Prostate gland (tissue), 2 donors: Measurements from ENCODE around the gene SH3PXD2A. TPM values are rescaled to one million over a fixed set of nuclear protein-coding genes. Genes with fewer than 3 reads are reported as not detected.

Experiments
- DNase-seq: peaks from one replicate; pipeline ENCODE4 v3.0.0-alpha.2; 2019; ENCODE audit warnings: low spot score
- H3K27ac ChIP-seq, 2 donors: fragments of 200-600 bp; sonication (generic); 2 replicates each; pipeline ENCODE4 v1.5.1; 2017 to 2019
- H3K27me3 ChIP-seq: fragments of 200-600 bp; sonication (generic); replicated peaks from 2 replicates; pipeline ENCODE4 v1.5.1; 2019; ENCODE audit not compliant: insufficient read depth
- H3K36me3 ChIP-seq, 2 donors: fragments of 200-600 bp; sonication (generic); 1 replicate in 1 of 2; 2 replicates in 1 of 2; pipeline versions ENCODE4 v1.5.1 to v1.8.1; 2017 to 2019
- H3K4me1 ChIP-seq: fragments of 200-600 bp; sonication (generic); replicated peaks from 2 replicates; pipeline ENCODE4 v1.5.1; 2019
- H3K4me3 ChIP-seq, 2 donors: fragments of 200-600 bp; sonication (generic); 2 replicates each; pipeline ENCODE4 v1.5.1; 2017 to 2019
- H3K9me3 ChIP-seq: fragments of 200-600 bp; sonication (generic); 2 replicates; pipeline ENCODE4 v1.5.1; 2017
- POLR2A ChIP-seq: fragments of 450-650 bp; IDR thresholded peaks from one replicate; pipeline ENCODE4 v1.6.1; 2016; ENCODE audit warnings: antibody characterized with exemption, mild to moderate bottlenecking
- POLR2AphosphoS5 ChIP-seq: sonication (generic); formaldehyde crosslinking; IDR thresholded peaks from one replicate; pipeline ENCODE4 v1.6.1; 2017; ENCODE audit warnings: antibody characterized with exemption
- WGBS: methylation state at CpG from one replicate; pipeline ENCODE4 v1.1.5; 2018; 5-methylcytosine and 5-hydroxymethylcytosine counted together
- intact Hi-C: fragments of 100-400 bp; cut with DNase I; formaldehyde crosslinking; loops from one replicate; pipeline ENCODE4 v1.14.2; 2022
- total RNA-seq, 2 donors: library from RNA; depleted of rRNA; stranded (reverse); fragments of >200 nt; gene quantifications; one replicate each; pipeline ENCODE4 v1.1.0, GENCODE V29; 2016
- TF ChIP-seq, protein P1 (sequence below), 4 experiments: fragments of 200-600 bp in 2 of 4; fragments of 450-650 bp in 2 of 4; sonication (generic) in 2 of 4; IDR thresholded peaks; 1 replicate in 3 of 4; 2 replicates in 1 of 4; pipeline ENCODE4 v1.5.1; 2016 to 2019; ENCODE audit warnings: antibody characterized with exemption in 4 of 4, mild to moderate bottlenecking in 2 of 4, moderate library complexity in 2 of 4

Gene SH3PXD2A
- total RNA-seq, 2 donors from 2014 or later = 14.2 to 26.4 TPM

DNA sequence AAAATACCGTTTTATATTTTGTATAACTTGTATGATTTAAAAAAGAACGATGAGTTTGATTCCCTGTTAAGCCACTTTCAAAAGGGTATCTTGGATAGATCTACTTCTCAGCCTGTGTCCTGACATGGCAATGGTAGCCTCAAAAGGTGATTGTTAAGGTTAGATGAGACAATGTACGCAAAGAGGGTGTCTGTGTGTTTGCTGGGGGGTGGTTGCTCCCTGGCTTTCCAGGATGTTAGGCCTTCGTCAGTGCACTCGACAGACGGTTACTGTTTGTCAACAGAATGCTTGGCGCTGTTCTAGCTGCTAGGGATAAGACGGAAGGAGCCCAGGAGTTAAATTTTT lies 271.5 kb downstream of the SH3PXD2A start:
- TF ChIP-seq, protein P1, sequence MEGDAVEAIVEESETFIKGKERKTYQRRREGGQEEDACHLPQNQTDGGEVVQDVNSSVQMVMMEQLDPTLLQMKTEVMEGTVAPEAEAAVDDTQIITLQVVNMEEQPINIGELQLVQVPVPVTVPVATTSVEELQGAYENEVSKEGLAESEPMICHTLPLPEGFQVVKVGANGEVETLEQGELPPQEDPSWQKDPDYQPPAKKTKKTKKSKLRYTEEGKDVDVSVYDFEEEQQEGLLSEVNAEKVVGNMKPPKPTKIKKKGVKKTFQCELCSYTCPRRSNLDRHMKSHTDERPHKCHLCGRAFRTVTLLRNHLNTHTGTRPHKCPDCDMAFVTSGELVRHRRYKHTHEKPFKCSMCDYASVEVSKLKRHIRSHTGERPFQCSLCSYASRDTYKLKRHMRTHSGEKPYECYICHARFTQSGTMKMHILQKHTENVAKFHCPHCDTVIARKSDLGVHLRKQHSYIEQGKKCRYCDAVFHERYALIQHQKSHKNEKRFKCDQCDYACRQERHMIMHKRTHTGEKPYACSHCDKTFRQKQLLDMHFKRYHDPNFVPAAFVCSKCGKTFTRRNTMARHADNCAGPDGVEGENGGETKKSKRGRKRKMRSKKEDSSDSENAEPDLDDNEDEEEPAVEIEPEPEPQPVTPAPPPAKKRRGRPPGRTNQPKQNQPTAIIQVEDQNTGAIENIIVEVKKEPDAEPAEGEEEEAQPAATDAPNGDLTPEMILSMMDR (IDR thresholded peaks at IDR 0.05) = no peak
- TF ChIP-seq POLR2AphosphoS5 = no peak
- Histone ChIP-seq H3K9me3 (no peaks in the 10 kb centered on the region), H3K4me1 (no peaks in the 10 kb centered on the region), H3K27ac (no peak overlapping the region), H3K27me3 (no peaks in the 10 kb centered on the region), H3K36me3 (no peaks in the 10 kb centered on the region), H3K4me3 (peak overlapping the region in 1 of 2 donors; percentile 33)
- DNase-seq = no peak
- intact Hi-C loops = no loop called here
- WGBS = 87% methylated on average over 8 of the region's 8 CpGs

DNA sequence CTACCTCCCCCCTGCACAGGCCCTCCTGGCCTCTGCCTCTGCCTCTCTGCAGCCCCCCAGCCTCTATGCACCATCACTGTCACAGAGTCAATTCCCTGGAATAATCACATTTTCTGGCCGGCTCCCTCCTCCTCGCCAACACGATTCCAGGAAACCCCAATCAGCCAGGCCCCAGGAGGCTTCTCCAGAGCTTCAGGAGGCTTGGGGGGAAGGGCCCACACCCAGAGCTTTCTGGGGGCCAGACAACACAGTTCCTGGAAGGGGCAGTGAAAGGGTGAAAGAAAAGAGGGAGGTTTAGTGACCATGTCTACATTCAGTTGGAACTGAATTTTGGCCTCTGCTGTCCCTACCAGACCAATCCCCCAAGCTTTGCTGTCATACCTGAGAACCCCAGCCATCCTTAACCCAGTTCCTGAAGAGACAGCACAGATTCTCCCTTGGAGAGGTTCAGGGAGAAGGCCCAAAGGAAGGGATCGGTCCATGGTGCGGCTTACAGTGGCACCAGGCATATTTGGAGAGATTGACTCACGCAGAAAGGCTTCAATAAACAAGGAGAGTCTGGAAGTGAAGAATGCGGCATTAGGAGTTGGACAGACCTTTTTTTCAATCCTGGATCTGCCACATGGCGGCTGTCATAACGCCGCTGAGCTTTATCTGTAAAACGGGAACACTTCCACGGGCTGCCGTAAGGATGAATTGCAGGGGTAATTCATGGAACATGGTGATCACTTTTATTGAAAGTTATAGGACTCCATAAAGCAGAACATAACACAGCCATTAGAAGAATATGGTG lies 272.8 kb downstream of the SH3PXD2A start:
- TF ChIP-seq POLR2AphosphoS5 (no peak), POLR2A (no peak)
- TF ChIP-seq, protein P1 (IDR thresholded peaks at IDR 0.05) = no peak
- H3K9me3 ChIP-seq = no peaks in the 10 kb centered on the region

DNA sequence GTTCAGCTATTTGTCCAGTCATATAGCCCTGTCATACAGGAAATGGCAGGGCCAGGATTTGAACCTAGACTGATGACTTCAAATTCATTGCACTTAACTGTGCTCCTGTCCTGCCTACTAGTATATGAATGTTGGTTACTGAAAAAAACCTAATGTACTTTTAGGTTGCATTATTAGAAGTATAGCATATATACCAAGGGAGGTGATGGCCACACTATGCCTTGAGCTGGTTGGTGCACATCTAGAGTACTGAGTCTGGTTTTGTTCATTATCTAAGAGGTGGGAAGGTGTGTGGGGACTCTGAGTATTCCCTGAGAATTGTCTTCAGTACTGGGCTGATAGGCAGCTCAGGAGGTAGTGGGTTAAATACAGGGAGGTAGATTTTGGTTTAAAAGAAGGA lies 273.9 kb downstream of the SH3PXD2A start:
- Histone ChIP-seq H3K4me1 (no peaks in the 10 kb centered on the region), H3K27ac (no peak overlapping the region), H3K4me3 (no peak overlapping the region), H3K36me3 (no peaks in the 10 kb centered on the region), H3K9me3 (no peaks in the 10 kb centered on the region), H3K27me3 (no peaks in the 10 kb centered on the region)
- intact Hi-C loops = no loop called here
- DNase-seq = no peak
- TF ChIP-seq, protein P1 (IDR thresholded peaks at IDR 0.05) = no peak
- TF ChIP-seq POLR2A = no peak
- TF ChIP-seq POLR2AphosphoS5 = no peak

More for the DNA sequence above, 272.8 kb downstream of the SH3PXD2A start:
- 84% methylated on average over 13 of the region's 13 CpGs for WGBS
- H3K36me3 ChIP-seq = no peaks in the 10 kb centered on the region
- no peak overlapping the region for H3K4me3 ChIP-seq
- H3K27ac ChIP-seq = no peak overlapping the region
- no peak for DNase-seq
- H3K4me1 ChIP-seq = no peaks in the 10 kb centered on the region
- intact Hi-C loops = no loop called here
- no peaks in the 10 kb centered on the region for H3K27me3 ChIP-seq

DNA sequence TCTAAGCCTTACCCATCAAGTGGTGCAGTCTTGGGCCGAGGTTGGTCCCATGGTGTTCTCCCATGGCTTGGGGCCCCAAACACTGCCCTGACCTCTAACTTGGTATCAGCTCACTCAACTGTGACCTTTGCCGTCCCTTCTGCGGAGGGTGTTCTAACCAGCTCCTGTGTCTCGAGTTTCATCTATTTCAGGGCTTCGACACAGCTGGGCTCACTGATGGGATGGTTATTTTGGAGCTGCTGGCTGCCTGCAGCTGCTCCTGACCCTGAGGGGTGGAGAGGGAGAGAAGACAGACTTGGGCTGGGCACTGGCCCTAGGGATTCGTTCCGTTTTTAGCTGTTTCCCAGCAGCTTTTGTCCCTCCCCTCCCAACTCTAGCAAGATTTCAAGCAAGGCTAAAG lies 274.9 kb downstream of the SH3PXD2A start:
- intact Hi-C loops = no loop called here
- no peaks in the 10 kb centered on the region for H3K27me3 ChIP-seq
- H3K4me3 ChIP-seq = no peak overlapping the region
- 75% methylated on average over 7 of the region's 7 CpGs for WGBS
- H3K9me3 ChIP-seq = no peaks in the 10 kb centered on the region
- H3K36me3 ChIP-seq = no peaks in the 10 kb centered on the region
- TF ChIP-seq POLR2A = no peak
- TF ChIP-seq, protein P1 (IDR thresholded peaks at IDR 0.05) = no peak
- TF ChIP-seq POLR2AphosphoS5 = no peak
- DNase-seq = no peak
- H3K4me1 ChIP-seq = no peaks in the 10 kb centered on the region
- H3K27ac ChIP-seq = no peak overlapping the region

DNA sequence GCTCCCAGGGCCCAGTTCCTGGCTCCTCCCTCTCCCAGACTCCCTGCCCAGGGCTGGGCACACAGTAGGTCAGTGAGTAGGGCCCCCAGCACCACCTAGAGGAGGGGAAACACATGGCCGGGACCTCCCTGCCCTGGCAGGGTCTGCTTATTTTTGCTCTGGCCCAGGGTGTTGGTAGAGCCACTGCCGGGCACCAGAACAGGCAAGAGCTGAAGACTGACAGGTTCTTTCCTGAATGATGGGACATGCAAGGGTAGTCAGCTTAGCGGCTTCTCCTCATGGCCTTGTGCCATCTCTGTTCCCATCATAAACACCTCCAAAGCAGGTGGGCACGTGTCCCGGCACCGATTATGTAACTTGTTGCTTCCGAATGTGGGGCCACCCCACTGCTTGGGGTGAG lies 275.4 kb downstream of the SH3PXD2A start:
- TF ChIP-seq, protein P1 (IDR thresholded peaks at IDR 0.05) = no peak
- TF ChIP-seq POLR2A (no peak), POLR2AphosphoS5 (no peak)
- Histone ChIP-seq H3K36me3 (no peaks in the 10 kb centered on the region), H3K27me3 (no peaks in the 10 kb centered on the region), H3K4me3 (no peak overlapping the region), H3K4me1 (no peaks in the 10 kb centered on the region), H3K27ac (no peak overlapping the region), H3K9me3 (no peaks in the 10 kb centered on the region)
- no peak for DNase-seq
- intact Hi-C loops = no loop called here
- WGBS = 80% methylated on average over 7 of the region's 7 CpGs
